Karpas-422 (cell line): ENCODE measurements around the gene CD72. TPM values are rescaled to one million over a fixed set of nuclear protein-coding genes. Genes with fewer than 3 reads are reported as not detected.

Experiments
- small RNA-seq: library from RNA; depleted of rRNA; stranded (forward); fragments of <200 nt; gene quantifications from one replicate; pipeline ENCODE3, GENCODE V24; 2014
- total RNA-seq: library from RNA; depleted of rRNA; stranded (reverse); fragments of >200 nt; shearing (Covaris generic); gene quantifications from 2 replicates; pipeline ENCODE4 v1.2.3, GENCODE V29; 2014; ENCODE audit warnings: low replicate concordance; rRNA removed

The CD72 gene
- total RNA-seq, 1 experiment from 2014 or later = 7.8 TPM

Small RNA genes within 50 kb of the gene (small RNA-seq; reads per million reads assigned to genes)
- gene MIR4667 (not detected), gene RMRP (not detected), gene RPS29P17 (not detected)

Other genes starting within 250 kb of the CD72 start
- gene RUSC2, start 128.3 kb downstream of the CD72 start, total RNA-seq = not detected in 2 replicates
- gene TESK1, start 13.2 kb downstream of the CD72 start, total RNA-seq = 20.2 and 30.6 TPM in 2 replicates
- gene SIT1, start 32.5 kb upstream of the CD72 start, total RNA-seq = 97.6 and 117 TPM in 2 replicates
- gene RMRP, start 39.6 kb upstream of the CD72 start, total RNA-seq = 23,349 and 56,129 TPM in 2 replicates
- 13.2 and 24.0 TPM in 2 replicates for gene CCDC107, start 39.9 kb upstream of the CD72 start, total RNA-seq
- gene ARHGEF39, start 46.8 kb upstream of the CD72 start, total RNA-seq = 15.3 and 16.0 TPM in 2 replicates
- gene CA9, start 55.5 kb upstream of the CD72 start, total RNA-seq = 26.8 and 35.2 TPM in 2 replicates
- gene TPM2, start 71.5 kb upstream of the CD72 start, total RNA-seq = 0.19 TPM in 1 of 2 replicates, not detected in the other
- gene TLN1, start 113.8 kb upstream of the CD72 start, total RNA-seq = 54.2 and 94.0 TPM in 2 replicates
- 10.8 and 17.1 TPM in 2 replicates for gene CREB3, start 114.3 kb upstream of the CD72 start, total RNA-seq
- 54.9 and 74.2 TPM in 2 replicates for gene GBA2, start 130.8 kb upstream of the CD72 start, total RNA-seq
- gene RGP1, start 130.9 kb upstream of the CD72 start, total RNA-seq = 13.4 and 13.8 TPM in 2 replicates
- 1.1 and 4.2 TPM in 2 replicates for gene MSMP, start 135.9 kb upstream of the CD72 start, total RNA-seq
- gene NPR2, start 173.2 kb upstream of the CD72 start, total RNA-seq = 8.5 and 18.0 TPM in 2 replicates
- gene SPAG8, start 193.8 kb upstream of the CD72 start, total RNA-seq = 0.07 and 0.90 TPM in 2 replicates
- gene HINT2, start 196.6 kb upstream of the CD72 start, total RNA-seq = 84.0 and 146 TPM in 2 replicates
- not detected in 2 replicates for gene FAM221B, start 210.3 kb upstream of the CD72 start, total RNA-seq
- gene TMEM8B, start 210.8 kb upstream of the CD72 start, total RNA-seq = 2.9 and 3.0 TPM in 2 replicates